Upper lobe of left lung (tissue), 4 donors: ENCODE data around the gene CYP2W1.

Source experiments
- POLR2A ChIP-seq, 4 donors: fragments of 450-650 bp; IDR thresholded peaks; one replicate each; pipeline ENCODE4 v1.5.1; 2016 to 2017; ENCODE audit warnings: antibody characterized with exemption in 4 of 4, mild to moderate bottlenecking in 2 of 4
- POLR2AphosphoS5 ChIP-seq, 2 donors: sonication (generic); formaldehyde crosslinking; IDR thresholded peaks; one replicate each; pipeline ENCODE4 v1.5.1; 2017; ENCODE audit warnings: antibody characterized with exemption in 2 of 2
- TF ChIP-seq, protein P1 (sequence below), 6 experiments: fragments of 450-650 bp in 4 of 6; fragments of 200-600 bp in 2 of 6; sonication (generic) in 2 of 6; IDR thresholded peaks; one replicate each; pipeline ENCODE4 v1.5.1; 2016 to 2019; ENCODE audit warnings: antibody characterized with exemption in 6 of 6

DNA sequence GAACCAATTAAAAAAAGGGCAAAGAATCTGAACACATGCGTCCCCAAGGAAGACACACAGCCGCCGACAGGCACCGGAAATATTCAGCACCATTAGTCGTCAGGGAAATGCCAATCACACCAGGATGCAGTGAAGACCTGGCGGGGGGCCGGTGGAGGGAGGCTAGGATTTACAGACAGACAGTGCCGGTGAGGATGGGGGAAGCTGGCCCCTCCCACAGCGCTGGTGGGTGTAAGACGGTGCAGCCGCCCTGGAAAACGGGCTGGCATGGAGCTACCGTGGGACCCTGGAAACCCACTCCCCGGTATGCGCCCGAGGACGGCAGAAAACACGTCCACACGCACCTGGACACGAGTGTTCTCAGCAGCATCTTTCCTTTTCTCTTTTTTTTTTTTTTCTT lies 23.7 kb upstream of the CYP2W1 start:
- TF ChIP-seq, protein P1, sequence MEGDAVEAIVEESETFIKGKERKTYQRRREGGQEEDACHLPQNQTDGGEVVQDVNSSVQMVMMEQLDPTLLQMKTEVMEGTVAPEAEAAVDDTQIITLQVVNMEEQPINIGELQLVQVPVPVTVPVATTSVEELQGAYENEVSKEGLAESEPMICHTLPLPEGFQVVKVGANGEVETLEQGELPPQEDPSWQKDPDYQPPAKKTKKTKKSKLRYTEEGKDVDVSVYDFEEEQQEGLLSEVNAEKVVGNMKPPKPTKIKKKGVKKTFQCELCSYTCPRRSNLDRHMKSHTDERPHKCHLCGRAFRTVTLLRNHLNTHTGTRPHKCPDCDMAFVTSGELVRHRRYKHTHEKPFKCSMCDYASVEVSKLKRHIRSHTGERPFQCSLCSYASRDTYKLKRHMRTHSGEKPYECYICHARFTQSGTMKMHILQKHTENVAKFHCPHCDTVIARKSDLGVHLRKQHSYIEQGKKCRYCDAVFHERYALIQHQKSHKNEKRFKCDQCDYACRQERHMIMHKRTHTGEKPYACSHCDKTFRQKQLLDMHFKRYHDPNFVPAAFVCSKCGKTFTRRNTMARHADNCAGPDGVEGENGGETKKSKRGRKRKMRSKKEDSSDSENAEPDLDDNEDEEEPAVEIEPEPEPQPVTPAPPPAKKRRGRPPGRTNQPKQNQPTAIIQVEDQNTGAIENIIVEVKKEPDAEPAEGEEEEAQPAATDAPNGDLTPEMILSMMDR (IDR thresholded peaks at IDR 0.05): no peak
- TF ChIP-seq POLR2A (IDR thresholded peaks at IDR 0.05) (no peak), POLR2AphosphoS5 (IDR thresholded peaks at IDR 0.05) (no peak)
